HL-60 (cell line): ENCODE measurements around the gene EIPR1.

Source experiments
- DNase-seq, 2 experiments: peaks; one replicate each; pipeline ENCODE4 v3.0.0-alpha.2; 2010 to 2020; ENCODE audit warnings: low read depth in 1 of 2, low spot score in 1 of 2
- H3K27ac ChIP-seq: fragments of 250-450 bp; sonication (Bioruptor Pico); replicated peaks from 2 replicates; pipeline ENCODE4 v1.5.1; 2020; ENCODE audit warnings: mild to moderate bottlenecking, moderate library complexity
- H3K27me3 ChIP-seq: fragments of 250-450 bp; sonication (Bioruptor Pico); 2 replicates; pipeline ENCODE4 v1.5.1; 2021; ENCODE audit warnings: mild to moderate bottlenecking, moderate library complexity; ENCODE audit not compliant: insufficient read depth, poor library complexity, severe bottlenecking
- H3K4me3 ChIP-seq: replicated peaks from 2 replicates; pipeline ENCODE4 v1.5.1; 2011; ENCODE audit warnings: mild to moderate bottlenecking, control low read depth, low read length; ENCODE audit not compliant: insufficient read depth
- GABPA ChIP-seq: IDR thresholded peaks from 2 replicates; pipeline ENCODE4 v1.6.1; 2012; ENCODE audit warnings: low read depth
- POLR2AphosphoS5 ChIP-seq: IDR thresholded peaks from 2 replicates; pipeline ENCODE4 v1.6.1; 2012; ENCODE audit warnings: low read depth
- SPI1 ChIP-seq: IDR thresholded peaks from 2 replicates; pipeline ENCODE4 v1.6.1; 2012; ENCODE audit warnings: low read depth, mild to moderate bottlenecking, borderline replicate concordance
- TF ChIP-seq, protein P1 (sequence below): IDR thresholded peaks from 2 replicates; pipeline ENCODE4 v1.6.1; 2012; ENCODE audit warnings: low read depth; ENCODE audit not compliant: insufficient replicate concordance
- TF ChIP-seq, protein P2 (sequence below): IDR thresholded peaks from one replicate; pipeline ENCODE4 v1.5.1; 2011; ENCODE audit warnings: low read length, control low read depth, inconsistent platforms; ENCODE audit not compliant: insufficient read depth

Gene EIPR1

DNA sequence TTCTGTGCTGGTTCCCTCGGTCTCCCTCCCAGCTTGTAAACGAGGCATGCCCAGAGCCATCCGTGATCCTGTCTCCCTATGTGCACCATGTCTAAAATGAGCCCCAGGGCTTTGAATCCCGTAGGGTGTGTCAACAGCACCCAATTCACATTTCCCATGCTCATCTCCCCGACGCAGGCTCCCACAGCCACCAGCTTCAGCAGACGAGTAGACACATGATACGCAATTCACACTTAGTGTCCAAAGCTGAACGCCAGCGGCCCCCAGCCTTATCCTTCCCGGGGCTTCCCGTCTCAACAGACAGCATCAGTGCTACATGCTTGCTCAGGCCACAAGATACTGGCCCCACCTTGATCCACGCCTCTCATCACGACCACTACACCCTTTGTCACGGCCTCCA, 88.1 kb downstream of the EIPR1 start:
- Histone ChIP-seq H3K27ac (no peak overlapping the region), H3K4me3 (no peak overlapping the region), H3K27me3 (no peaks in the 10 kb centered on the region)
- no peak for TF ChIP-seq POLR2AphosphoS5
- TF ChIP-seq GABPA: no peak
- TF ChIP-seq, protein P1, sequence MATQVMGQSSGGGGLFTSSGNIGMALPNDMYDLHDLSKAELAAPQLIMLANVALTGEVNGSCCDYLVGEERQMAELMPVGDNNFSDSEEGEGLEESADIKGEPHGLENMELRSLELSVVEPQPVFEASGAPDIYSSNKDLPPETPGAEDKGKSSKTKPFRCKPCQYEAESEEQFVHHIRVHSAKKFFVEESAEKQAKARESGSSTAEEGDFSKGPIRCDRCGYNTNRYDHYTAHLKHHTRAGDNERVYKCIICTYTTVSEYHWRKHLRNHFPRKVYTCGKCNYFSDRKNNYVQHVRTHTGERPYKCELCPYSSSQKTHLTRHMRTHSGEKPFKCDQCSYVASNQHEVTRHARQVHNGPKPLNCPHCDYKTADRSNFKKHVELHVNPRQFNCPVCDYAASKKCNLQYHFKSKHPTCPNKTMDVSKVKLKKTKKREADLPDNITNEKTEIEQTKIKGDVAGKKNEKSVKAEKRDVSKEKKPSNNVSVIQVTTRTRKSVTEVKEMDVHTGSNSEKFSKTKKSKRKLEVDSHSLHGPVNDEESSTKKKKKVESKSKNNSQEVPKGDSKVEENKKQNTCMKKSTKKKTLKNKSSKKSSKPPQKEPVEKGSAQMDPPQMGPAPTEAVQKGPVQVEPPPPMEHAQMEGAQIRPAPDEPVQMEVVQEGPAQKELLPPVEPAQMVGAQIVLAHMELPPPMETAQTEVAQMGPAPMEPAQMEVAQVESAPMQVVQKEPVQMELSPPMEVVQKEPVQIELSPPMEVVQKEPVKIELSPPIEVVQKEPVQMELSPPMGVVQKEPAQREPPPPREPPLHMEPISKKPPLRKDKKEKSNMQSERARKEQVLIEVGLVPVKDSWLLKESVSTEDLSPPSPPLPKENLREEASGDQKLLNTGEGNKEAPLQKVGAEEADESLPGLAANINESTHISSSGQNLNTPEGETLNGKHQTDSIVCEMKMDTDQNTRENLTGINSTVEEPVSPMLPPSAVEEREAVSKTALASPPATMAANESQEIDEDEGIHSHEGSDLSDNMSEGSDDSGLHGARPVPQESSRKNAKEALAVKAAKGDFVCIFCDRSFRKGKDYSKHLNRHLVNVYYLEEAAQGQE: no peak
- TF ChIP-seq, protein P2, sequence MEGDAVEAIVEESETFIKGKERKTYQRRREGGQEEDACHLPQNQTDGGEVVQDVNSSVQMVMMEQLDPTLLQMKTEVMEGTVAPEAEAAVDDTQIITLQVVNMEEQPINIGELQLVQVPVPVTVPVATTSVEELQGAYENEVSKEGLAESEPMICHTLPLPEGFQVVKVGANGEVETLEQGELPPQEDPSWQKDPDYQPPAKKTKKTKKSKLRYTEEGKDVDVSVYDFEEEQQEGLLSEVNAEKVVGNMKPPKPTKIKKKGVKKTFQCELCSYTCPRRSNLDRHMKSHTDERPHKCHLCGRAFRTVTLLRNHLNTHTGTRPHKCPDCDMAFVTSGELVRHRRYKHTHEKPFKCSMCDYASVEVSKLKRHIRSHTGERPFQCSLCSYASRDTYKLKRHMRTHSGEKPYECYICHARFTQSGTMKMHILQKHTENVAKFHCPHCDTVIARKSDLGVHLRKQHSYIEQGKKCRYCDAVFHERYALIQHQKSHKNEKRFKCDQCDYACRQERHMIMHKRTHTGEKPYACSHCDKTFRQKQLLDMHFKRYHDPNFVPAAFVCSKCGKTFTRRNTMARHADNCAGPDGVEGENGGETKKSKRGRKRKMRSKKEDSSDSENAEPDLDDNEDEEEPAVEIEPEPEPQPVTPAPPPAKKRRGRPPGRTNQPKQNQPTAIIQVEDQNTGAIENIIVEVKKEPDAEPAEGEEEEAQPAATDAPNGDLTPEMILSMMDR: no peak
- TF ChIP-seq SPI1: no peak
- no peak for DNase-seq

DNA sequence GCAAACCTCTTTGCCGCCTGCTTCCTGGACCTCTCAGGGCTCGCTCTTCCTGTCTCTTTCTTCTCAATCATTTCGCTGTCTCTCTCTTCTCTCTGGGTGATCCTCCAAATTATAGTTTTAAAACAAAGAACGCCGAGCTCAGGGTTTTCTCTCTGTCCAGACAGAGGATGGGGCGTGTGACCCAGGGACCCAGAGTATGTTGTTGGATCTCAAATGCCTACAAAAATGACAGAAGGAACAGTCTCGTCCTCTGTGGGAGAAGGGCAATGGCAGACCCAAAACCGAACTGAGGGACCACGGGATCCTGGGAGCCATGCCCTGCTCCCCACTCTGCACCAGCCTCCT, 88.5 kb downstream of the EIPR1 start:
- Histone ChIP-seq H3K27me3 (no peaks in the 10 kb centered on the region), H3K4me3 (no peak overlapping the region), H3K27ac (no peak overlapping the region)
- TF ChIP-seq, protein P1: no peak
- TF ChIP-seq GABPA (no peak), SPI1 (no peak), POLR2AphosphoS5 (no peak)
- TF ChIP-seq, protein P2: no peak
- no peak for DNase-seq

DNA sequence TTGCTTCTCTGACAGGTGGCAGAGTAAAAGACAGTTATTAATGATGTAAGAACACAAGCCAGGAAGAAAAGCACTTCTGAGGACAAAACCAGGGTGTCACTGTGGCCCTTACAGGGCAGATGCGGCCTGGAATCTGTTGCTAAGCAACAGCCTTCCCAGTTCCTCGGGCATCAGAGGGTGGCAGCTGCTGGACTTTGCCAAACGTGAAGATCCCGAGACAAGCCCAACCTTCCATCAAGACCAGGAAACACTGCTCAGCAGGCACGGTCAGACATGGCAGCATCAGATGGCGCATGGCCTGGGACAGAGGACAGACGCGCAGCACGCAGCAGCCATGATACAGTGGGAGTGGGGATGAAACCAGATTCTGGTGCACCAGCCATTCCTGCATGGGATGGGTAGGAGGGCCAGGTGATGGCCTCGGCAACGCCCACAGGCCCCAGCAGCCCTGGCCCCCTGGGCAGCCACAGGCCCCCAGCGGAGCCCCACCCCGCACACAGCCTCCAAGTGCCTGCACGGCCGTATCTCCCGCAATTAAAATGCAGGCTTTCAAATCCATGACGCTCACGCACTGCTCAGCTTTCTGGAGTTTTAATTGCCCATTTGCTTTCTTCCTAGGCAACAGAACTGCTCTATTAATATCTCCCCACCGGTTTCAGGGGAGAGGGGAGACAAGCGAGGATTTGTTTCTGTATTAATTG, 89.0 kb downstream of the EIPR1 start:
- TF ChIP-seq SPI1 (no peak), GABPA (no peak), POLR2AphosphoS5 (no peak)
- TF ChIP-seq, protein P1: no peak
- TF ChIP-seq, protein P2: no peak
- no peak for DNase-seq

More for the DNA sequence above, 89.0 kb downstream of the EIPR1 start:
- Histone ChIP-seq H3K27ac (no peak overlapping the region), H3K27me3 (no peaks in the 10 kb centered on the region), H3K4me3 (no peak overlapping the region)
